GM21723 (cell line): Measurements from ENCODE around the gene TINCR.
"Not testable (repeated sequence)": the region's sequence is repeated elsewhere in the genome, so short reads cannot be mapped to it uniquely, and the experiment has no call there.

Experiments used
- ATAC-seq: cut with Tn5 transposase; IDR thresholded peaks from one replicate; pipeline ENCODE4 v1.9.1; 2021; ENCODE audit warnings: mild to moderate bottlenecking, moderate library complexity; ENCODE audit not compliant: unreplicated experiment

The TINCR gene

DNA sequence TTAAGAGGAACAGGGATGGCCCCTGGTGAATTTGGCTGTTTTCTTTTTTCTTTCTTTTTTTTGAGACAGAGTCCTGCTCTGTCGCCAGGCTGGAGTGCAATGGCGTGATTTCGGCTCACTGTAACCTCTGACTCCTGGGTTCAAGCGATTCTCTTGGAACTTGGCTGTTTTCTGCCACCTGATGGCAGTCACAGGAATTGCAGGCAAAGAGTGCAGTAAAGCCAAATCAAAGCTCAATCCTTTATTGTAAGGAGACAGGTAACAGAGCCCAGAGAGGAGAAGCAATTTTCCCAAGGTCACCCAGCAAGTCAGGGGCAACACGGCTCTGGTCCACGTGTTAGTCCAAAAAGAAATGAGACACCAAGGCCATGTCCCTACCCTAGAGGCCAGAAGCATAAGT, 6.2 kb downstream of the TINCR start:
- ATAC-seq, result no peak

DNA sequence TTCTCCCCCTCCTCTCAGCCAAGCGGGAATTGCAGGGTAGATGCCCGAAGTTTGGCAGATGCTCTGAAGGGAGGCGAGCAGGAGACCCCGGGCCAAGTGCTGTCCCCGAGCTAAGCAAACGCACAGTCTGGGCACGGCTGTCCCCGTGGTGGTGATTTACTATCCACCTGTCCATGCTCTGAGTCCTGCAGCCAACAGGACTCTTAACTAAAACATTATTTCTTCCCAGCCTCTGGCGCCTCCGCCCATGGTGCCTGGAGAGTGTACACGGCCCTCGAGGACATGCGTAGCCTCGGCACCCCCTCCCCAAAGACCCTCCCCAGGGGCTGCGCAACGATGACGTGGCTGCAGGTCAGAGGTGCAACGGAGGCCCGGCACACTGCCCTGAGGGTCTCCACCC, 7.6 kb downstream of the TINCR start:
- no peak for ATAC-seq

DNA sequence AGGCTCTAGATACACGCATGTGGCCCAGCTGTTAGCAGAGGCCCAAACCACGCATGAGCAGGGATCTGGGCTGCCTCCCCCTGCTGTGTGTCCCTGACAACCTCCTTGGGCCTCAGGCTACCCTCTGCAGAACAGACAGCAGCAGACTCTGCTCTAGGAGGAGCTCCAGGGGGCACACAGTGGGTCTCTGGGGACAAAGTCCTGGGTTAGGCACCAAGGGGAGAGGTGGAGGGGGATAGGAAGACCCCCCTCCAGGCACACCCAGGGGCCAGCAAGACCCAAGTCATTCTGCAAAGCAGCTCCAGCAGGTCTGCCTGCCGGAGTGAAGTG, 8.0 kb downstream of the TINCR start:
- no peak for ATAC-seq

DNA sequence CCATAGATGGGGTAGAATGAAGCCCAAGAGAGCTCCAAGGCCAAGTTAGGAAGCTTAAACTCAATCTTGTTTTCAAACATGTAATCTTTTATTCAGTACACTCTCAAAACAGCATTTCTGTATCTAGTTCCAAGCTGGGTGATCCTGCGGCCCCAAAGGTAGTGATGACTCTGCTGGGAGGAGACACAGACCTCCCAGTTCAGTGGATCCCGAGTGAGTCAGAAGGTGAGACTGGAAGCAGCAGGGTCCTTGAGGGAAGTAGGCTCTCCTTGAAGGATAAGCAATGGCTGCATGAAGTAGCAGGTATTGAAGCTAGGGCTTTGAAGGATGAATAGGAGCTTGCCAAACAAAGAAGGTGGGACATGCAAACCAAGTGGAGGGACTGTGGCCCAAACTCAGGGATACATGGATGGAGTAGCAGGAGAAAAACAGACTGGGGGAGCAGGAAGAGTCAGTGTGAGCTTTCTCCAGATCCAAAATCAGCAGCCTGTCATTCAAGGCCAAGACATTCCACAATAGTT, 9.6 kb downstream of the TINCR start:
- no peak for ATAC-seq

DNA sequence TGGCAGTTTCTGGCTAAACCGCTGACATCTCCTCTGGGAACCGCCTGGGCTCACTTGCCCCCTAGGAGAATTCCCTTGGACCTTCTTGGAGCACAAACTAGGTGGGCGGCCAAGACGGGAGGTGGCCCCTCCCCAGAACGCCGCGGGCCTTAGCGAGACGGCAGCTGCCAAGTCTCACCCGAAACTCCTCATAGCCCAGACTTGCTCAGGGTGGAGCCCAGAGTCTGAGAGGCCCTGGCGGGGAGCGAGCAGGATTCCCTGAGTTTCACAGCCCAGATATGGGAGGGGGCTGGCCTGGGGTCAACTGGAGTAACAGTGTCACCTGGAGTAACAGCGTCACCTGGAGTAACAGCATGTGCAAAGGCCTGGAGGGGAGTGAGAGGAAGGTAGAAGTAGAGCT, 10.1 kb downstream of the TINCR start:
- no peak for ATAC-seq

DNA sequence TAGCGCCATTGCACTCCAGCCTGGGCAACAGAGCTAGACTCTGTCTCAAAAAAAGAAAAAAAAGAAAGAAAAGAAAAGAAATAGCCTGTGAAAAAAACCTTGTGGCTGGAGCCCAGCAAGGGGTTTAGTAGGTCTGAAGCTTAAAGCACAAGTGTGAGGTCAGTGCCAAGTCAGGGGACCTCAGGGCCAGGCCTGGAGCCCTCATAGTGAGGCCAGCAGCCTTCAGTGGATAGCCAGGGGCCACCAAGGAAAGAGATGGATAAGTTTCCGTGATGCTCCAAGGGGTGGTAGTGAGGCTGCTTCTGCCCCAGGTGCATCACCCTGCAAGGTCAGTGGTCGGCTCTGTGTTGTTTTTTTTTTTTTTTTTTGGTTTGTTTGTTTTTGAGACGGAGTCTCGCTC, 12.9 kb downstream of the TINCR start:
- ATAC-seq, result no peak

DNA sequence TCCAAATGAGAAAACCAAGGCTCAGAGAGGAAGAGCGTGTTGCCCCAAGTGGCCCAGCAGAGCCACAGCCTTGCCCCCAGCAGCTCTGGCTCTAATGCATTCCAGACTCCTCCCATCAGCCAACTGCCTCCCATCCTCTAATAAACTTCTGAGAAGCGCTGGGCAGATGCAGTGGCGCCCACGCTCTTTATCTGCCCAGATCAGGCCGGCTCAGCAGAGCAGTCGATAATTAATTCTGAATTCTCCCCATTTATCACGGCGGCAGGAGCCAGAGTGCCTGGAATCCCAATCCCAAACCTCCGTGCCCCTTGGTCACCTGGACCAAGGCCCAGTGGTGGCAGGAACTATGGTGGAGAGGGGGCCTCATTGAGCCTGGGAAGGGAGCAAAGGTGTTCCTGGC, 13.9 kb downstream of the TINCR start:
- no peak for ATAC-seq

DNA sequence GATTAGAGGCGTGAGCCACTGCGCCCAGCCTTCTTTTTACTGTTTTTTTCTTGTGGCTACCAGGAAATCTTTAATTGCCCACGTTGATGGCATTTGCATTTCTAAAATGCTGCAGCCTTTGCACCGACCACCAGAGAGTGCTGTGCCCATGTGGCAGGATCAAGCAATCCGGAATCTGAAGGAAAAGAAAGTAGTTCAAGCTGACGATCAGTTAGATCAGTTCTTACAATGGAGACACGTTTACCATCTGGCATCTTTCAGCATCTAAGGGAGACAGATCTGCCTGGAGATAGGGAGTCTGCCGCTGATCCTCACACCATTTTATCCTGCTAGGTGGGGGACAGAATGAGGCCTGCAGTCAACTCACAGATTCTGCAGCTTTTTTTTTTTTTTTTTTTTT, 19.9 kb downstream of the TINCR start:
- ATAC-seq, result no peak

DNA sequence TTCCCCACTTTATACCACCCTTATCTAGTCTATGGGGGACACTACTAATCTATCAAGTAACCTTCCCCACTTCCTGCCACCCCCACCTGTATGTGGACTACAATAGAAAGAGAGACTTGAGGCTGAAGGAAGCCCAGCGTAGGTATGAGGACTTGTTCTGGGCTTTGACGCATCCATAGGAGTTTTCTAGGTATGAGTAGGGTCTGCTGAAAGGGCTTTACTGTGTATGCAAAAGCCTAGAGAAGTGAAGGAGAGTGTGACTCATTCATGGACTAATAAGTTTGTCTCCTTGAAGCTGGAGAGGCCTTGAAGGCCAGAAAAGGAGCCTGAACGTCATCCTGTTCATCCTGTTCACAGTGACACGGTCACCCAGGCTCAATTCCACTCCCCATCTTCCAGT, 21.8 kb downstream of the TINCR start:
- no peak for ATAC-seq

DNA sequence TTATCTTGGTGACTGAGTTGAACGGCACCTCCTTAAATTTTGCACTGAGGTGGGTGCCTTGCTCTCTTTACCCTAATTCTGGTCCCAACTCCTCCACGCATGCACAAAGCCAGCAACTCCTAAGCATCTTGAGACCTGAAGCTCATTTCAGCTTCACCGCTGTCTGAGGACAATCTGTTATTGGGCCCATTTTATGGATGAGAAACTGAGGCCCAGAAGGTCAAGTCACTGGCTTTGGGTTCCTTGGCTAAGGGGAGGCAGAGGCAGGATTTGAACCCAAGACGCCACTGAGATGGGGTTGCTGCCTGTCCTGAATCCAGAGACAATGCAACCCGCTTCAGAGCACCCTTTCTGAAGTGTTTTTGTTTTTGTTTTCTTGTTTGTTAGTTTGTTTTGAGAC, 22.7 kb downstream of the TINCR start:
- no peak for ATAC-seq

DNA sequence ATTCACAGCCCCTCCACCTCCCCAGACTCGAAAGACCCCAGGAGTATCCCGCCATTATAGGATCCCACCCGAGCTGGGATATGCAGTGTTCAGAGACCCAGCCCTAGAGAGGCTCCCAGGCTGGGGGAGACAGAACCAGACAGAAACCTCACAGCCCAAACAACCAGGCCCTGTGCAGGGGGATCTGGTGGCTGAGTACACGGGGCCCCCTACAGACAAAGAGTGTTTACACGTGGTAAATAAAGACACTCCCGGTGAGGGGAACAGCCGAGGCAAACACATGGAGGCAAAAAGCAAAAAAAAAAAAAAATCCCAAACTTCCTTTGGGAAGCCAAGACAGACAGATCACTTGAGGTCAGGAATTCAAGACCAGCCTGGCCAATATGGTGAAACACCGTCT, 25.1 kb downstream of the TINCR start:
- ATAC-seq, result no peak

DNA sequence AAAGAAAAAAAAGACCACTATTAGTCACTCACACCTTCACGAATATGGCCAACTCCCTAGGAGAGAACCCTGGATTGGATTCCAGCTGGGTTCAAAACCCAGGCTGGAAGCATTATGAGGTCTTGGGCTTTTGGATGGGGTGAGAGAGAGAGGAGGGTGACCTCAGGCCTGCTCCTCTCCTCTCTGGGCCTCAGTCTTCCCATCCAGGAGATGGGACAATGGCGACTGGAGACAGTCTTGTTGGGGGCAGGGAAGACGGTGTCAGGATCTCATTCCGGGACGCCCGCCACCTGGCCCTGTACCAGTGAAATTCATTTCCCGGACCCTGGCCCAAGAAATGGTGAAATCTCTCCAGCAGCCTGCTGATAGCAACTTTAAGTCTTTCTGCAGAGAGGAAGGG, 26.3 kb downstream of the TINCR start:
- ATAC-seq, result no peak

DNA sequence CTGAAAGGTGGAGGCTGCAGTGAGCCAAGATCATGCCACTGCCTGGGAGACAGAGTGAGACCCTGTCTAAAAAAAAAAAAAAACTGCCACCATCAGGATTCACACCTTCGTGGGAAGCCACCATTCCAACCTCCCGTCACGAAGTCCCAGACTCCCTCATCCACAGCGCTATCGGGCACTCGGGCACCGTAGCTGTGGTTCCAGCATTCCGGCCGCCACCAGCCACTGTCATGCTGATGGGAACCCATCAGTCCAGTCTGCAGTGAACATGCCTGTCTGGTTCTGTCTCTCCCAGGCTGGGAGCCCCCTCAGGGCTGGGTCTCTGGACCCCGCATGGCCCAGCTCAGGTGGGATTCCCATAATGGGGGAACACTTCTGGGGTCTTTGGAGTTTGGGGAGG, 27.5 kb downstream of the TINCR start:
- ATAC-seq, result no peak

DNA sequence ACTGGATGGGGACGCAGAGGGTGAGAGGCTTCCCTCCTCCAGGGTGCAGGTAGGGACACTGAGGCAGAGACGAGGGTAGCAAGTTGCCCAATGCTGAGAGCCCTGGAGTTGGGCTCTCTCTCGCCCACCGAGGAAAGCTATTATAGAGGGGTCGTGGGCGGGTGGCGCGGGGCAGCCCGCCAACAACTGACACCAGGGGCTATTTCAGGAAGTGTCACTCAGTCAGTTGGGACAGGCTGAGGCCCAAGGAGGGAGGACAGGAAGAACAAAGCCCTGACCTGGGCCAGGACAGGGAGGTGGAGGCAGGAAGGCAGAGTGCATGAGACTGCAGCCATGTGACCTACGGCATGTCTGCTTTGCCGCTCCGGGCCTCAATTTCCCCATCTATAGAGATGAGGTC, 29.9 kb downstream of the TINCR start:
- ATAC-seq, result no peak

DNA sequence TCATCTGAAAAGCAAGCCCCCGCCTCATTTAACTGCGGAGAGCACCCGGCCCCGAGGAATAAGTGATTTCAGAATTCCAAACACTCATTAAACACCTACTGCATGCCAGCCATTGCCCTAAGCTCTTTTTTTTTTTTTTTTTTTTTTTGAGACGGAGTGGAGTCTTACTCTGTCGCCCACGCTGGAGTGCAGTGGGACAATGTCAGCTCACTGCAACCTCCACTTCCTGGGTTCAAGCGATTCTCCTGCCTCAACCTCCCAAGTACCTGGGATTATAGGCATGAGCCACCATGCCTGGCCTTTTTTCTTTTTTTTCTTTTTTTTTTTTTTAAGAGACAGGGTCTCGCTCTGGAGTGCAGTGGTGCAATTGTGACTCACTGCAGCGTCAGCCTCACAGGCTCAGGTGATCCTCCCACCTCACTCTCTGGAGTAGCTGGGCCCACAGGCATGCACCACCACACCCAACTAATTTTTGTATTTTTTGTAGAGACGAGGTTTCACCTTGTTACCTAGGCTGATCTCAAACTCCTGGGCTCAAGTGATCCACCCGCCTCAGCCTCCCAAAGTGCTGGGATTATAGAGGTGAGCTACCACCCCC, 30.7 kb downstream of the TINCR start:
- ATAC-seq, result not testable (repeated sequence)

DNA sequence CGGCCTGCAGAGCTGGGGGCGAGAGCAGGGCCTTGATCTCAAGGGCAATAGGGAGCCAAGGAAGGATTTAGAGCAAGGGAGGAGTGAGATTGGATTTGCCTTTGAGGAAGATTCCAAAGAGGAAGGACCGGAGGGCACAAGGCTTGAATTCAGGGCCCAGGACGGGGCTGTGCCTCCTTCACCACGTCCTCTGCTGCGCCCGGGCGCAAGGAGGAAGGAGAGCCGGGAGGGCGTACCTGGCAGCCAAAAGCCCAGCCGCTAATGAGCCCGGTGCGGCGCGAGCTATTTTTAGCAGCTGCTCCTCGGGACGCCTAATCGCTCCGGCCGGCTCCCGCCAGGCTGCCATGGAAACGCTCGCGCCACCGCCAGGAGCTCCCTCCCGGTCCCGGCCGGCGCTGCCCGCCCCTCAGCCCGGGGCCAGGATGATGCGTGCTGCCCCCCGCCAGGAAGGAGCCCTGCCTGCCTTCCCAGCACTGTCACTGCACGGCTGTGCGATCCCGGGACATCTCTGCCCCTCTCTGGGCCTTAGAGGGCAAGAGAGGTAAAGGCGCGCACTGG, 31.3 kb downstream of the TINCR start:
- ATAC-seq, result no peak

DNA sequence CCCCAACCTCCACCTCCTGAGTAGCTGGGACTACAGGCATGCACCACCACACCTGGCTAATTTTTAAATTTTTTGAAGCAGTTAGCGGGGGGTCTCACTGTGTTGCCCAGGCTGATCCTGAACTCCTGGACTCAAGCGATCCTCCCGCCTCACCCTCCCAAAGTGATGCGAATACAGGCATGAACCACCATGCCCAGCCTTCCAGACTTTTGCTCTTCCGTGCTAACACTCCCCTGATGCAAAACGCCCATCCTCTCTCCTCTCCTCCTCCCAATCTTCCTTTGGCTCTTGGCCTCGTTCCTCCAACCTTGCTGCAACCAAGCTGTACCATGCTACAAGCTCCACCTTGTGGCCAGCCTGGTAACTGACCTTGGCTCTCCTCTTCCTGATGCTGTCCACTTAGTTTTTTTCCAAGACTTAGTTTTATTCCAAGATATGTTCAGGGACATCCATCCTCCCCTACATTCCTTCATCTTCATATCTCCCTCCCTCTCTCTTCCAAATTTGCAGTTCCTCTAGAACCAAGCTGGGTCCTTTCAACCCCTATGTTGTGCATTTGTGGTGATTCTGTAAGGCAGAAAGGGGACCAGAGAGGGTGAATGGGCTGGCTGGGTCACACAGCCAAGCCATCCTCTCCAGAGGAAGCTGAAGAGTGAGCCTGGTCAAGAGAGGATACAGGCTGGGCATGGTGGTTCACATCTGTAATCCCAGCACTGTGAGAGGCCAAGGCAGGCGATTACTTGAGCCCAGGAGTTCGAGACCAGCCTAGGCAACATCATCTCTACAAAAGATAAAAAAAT, 32.8 kb downstream of the TINCR start:
- ATAC-seq, result no peak

DNA sequence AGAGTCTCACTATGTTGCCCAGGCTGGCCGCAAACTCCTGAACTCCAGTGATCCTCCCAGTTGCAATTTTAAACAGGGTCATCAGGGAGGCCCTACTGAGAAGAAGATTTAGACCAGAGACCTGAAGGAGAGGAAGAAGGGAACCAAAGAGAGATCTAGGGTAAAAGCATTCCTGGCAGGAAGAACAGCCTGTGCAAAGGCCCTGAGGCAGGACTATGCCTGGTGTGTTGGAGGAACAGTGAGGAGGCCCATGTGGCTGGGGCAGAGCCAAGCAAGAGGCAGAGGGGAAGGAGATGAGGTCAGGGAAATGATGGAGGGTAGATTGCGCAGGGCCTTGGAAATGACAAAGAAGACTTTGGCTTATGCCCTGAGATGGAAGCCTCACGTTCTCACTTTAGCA, 34.5 kb downstream of the TINCR start:
- no peak for ATAC-seq

DNA sequence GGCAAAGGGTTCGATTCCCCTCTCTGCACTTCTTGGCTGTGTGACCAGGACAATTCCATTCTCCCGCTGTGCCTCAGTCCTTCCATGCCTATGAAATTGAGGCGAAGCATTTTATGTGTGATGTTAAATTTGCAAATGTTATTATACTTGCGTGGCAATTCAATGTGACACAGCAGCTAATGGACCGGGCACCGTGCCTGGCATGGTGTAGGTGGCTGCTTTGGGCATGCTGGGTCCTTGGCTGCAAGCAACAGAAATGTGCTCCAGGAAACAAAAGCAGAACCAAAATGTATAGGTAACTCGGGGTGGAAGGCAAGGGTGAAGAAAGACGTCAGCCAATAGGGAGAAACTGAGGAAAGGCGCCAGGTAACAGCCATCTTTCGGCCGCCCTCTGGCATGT, 37.1 kb downstream of the TINCR start:
- ATAC-seq, result no peak

DNA sequence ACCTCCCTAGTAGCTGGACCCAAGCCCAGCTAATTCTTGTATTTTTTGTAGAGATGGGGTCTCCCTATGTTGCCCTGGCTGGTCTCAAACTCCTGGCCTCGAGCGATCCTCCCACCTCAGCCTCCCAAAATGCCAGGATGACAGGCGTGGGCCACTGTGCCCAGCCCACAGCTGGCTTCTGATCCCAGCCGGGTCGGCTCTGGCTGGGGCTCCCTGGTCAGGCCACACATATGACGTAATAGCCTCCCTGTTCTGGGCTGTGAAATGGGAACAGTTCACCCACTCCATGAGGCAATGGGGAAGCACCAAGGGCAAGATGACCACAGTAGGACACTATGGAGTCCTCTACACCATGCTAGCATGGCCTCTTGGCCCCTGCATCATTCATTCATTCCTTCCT, 41.1 kb downstream of the TINCR start:
- no peak for ATAC-seq

DNA sequence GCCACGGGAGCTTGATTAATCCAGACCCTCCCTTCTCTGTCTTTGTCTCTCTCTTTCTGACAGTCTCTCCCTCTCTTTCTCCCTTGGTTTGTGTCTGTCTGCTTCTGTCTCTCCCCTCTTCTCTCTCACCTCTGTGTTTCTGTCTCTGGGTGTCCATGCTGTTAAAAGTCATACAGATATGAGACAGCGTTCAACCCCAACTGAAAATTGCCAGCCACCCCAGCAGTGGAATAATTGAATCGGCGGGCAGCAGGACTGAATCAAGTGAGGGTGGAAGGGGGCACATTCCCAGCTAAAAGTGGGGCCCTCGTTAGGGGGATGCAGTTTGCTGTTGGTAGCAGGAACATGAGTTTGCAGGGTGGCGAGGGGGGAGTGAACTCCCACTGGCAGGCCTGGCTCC, 43.7 kb downstream of the TINCR start:
- no peak for ATAC-seq

DNA sequence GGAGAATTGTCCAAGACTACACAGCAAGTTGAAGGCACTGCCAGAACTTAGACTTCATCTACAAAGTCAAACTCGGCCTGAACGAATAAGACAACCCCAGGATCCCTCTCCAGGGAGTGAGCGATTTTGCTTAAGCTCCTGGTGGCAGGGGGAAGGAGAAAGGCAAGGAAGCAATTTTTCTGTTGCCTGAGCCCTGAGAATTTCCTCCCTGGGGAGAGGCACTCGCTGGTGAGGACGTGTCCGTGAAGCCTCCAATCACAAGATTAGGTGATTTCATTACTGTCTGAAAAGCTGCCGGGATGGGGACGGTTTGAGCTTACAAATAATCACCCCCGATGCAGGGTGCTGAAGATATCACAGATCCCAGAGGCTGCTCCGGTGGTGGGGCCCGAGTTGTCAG, 45.6 kb downstream of the TINCR start:
- no peak for ATAC-seq

DNA sequence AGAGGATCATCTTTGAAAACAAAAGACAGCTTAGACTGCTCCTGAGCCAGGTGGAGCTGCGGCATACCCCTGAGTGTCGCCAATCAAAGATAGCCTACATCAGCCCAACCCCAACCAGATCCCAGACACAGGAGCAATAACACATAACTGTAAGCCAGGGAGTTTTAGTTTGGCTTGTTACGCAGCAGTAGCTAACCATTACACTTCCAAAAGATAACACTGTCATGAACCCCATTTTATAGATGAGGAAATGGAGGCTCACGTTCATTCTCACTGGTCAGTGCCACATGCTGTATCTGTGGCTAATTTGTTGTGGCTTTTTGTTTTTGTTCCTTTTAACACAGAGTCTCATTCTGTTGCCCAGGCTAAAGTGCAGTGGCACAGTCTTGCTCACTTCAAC, 47.3 kb downstream of the TINCR start:
- no peak for ATAC-seq
